ENCODE data around the gene ARHGAP25. TPM values are rescaled to one million over a fixed set of nuclear protein-coding genes. Genes with fewer than 3 reads are reported as not detected.

Gene ARHGAP25
- total RNA-seq, 1 experiment from 2014 or later: 0.27 TPM

DNA sequence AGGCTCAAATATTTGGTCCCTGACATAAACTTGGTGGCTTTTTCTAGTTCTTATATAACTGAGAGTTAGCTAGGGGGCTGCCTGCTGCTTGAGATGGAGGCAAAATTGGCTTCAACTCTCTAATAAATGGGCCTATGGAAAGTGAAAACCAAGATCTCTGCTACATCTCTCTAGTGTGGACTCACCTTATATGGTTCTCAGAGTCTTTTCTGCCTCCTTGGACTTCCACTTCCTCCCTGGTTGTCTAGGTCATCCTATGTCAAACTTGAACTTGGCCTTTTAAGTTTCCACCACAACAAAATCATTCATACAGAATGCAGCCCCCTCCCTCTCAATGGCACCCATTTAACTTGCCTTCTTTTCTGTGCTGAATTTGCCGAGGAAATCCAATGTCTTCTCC lies 23.9 kb upstream of the ARHGAP25 start:
- no peak for ATAC-seq
- H3K79me2 ChIP-seq (ENCODE audit: insufficient read depth, low read length): no peaks in the 10 kb centered on the region
- H3K9ac ChIP-seq (ENCODE audit: low read length): no peak overlapping the region
- TF ChIP-seq FOSL1 (IDR thresholded peaks at IDR 0.05; ENCODE audit: low read depth) (no peak), RAD21 (IDR thresholded peaks at IDR 0.05; ENCODE audit: low read depth) (no peak), SIN3A (IDR thresholded peaks at IDR 0.05; ENCODE audit: low read depth) (no peak), YY1 (IDR thresholded peaks at IDR 0.05; ENCODE audit: extremely low read depth, insufficient replicate concordance, low read depth, low read length) (no peak), ZFX (IDR thresholded peaks at IDR 0.05) (no peak), POLR2A (IDR thresholded peaks at IDR 0.05; ENCODE audit: borderline replicate concordance, extremely low read depth, insufficient read depth, insufficient read length) (no peak), SRF (IDR thresholded peaks at IDR 0.05; ENCODE audit: low read depth) (no peak), EGR1 (IDR thresholded peaks at IDR 0.05; ENCODE audit: low read depth) (no peak), JUND (IDR thresholded peaks at IDR 0.05) (no peak), TCF7L2 (IDR thresholded peaks at IDR 0.05; ENCODE audit: borderline replicate concordance, extremely low read depth, insufficient read depth, insufficient read length) (no peak), ZNF274 (IDR thresholded peaks at IDR 0.05; ENCODE audit: low read depth, low read length) (no peak), SP1 (IDR thresholded peaks at IDR 0.05; ENCODE audit: low read depth) (no peak), CBX3 (IDR thresholded peaks at IDR 0.05; ENCODE audit: low read depth) (no peak)
- TF ChIP-seq, protein P1, sequence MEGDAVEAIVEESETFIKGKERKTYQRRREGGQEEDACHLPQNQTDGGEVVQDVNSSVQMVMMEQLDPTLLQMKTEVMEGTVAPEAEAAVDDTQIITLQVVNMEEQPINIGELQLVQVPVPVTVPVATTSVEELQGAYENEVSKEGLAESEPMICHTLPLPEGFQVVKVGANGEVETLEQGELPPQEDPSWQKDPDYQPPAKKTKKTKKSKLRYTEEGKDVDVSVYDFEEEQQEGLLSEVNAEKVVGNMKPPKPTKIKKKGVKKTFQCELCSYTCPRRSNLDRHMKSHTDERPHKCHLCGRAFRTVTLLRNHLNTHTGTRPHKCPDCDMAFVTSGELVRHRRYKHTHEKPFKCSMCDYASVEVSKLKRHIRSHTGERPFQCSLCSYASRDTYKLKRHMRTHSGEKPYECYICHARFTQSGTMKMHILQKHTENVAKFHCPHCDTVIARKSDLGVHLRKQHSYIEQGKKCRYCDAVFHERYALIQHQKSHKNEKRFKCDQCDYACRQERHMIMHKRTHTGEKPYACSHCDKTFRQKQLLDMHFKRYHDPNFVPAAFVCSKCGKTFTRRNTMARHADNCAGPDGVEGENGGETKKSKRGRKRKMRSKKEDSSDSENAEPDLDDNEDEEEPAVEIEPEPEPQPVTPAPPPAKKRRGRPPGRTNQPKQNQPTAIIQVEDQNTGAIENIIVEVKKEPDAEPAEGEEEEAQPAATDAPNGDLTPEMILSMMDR (IDR thresholded peaks at IDR 0.05 in 2 of 3, conservative IDR thresholded peaks at IDR 0.05 in 1 of 3; ENCODE audit: borderline replicate concordance in 1 of 3, insufficient read depth in 1 of 3, low read depth in 2 of 3, low read length in 2 of 3): no peak
- TF ChIP-seq, protein P2, sequence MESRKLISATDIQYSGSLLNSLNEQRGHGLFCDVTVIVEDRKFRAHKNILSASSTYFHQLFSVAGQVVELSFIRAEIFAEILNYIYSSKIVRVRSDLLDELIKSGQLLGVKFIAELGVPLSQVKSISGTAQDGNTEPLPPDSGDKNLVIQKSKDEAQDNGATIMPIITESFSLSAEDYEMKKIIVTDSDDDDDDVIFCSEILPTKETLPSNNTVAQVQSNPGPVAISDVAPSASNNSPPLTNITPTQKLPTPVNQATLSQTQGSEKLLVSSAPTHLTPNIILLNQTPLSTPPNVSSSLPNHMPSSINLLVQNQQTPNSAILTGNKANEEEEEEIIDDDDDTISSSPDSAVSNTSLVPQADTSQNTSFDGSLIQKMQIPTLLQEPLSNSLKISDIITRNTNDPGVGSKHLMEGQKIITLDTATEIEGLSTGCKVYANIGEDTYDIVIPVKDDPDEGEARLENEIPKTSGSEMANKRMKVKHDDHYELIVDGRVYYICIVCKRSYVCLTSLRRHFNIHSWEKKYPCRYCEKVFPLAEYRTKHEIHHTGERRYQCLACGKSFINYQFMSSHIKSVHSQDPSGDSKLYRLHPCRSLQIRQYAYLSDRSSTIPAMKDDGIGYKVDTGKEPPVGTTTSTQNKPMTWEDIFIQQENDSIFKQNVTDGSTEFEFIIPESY (IDR thresholded peaks at IDR 0.05; ENCODE audit: extremely low read depth, insufficient replicate concordance, low read length): no peak
- TF ChIP-seq, protein P3, sequence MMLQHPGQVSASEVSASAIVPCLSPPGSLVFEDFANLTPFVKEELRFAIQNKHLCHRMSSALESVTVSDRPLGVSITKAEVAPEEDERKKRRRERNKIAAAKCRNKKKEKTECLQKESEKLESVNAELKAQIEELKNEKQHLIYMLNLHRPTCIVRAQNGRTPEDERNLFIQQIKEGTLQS (IDR thresholded peaks at IDR 0.05): no peak
- TF ChIP-seq, protein P4, sequence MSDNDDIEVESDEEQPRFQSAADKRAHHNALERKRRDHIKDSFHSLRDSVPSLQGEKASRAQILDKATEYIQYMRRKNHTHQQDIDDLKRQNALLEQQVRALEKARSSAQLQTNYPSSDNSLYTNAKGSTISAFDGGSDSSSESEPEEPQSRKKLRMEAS (IDR thresholded peaks at IDR 0.05): no peak
- TF ChIP-seq, protein P5, sequence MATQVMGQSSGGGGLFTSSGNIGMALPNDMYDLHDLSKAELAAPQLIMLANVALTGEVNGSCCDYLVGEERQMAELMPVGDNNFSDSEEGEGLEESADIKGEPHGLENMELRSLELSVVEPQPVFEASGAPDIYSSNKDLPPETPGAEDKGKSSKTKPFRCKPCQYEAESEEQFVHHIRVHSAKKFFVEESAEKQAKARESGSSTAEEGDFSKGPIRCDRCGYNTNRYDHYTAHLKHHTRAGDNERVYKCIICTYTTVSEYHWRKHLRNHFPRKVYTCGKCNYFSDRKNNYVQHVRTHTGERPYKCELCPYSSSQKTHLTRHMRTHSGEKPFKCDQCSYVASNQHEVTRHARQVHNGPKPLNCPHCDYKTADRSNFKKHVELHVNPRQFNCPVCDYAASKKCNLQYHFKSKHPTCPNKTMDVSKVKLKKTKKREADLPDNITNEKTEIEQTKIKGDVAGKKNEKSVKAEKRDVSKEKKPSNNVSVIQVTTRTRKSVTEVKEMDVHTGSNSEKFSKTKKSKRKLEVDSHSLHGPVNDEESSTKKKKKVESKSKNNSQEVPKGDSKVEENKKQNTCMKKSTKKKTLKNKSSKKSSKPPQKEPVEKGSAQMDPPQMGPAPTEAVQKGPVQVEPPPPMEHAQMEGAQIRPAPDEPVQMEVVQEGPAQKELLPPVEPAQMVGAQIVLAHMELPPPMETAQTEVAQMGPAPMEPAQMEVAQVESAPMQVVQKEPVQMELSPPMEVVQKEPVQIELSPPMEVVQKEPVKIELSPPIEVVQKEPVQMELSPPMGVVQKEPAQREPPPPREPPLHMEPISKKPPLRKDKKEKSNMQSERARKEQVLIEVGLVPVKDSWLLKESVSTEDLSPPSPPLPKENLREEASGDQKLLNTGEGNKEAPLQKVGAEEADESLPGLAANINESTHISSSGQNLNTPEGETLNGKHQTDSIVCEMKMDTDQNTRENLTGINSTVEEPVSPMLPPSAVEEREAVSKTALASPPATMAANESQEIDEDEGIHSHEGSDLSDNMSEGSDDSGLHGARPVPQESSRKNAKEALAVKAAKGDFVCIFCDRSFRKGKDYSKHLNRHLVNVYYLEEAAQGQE (IDR thresholded peaks at IDR 0.05; ENCODE audit: low read depth): no peak
- BruUV-seq (replicated peaks): no TSS peak
- H3K4me2 ChIP-seq (ENCODE audit: low read length): no peak overlapping the region
- ChIA-PET POLR2A (no interaction called here), CTCF (interaction anchor here (2.1 to 4.6 kb wide), 5 partner anchors 10 to 247 kb away, joined by 12 to 81 read pairs (median 22); partner anchors contain the start of genes APLF and FBXO48), RAD21 (ENCODE audit: low non-redundant PET in 1 of 2, low total read pairs in 2 of 2, uncharacterized antibody in 2 of 2, unreplicated experiment in 2 of 2) (no interaction called here)
- no peak overlapping the region for H3K27ac ChIP-seq (ENCODE audit: low read depth, low read length)
- H3K9me2 ChIP-seq (ENCODE audit: insufficient read depth): no peaks in the 10 kb centered on the region
- DNase-seq (ENCODE audit: low read depth, low spot score): no peak
- H3K4me3 ChIP-seq (replicated peaks in 1 of 2; ENCODE audit: low read depth in 1 of 2, low read length in 2 of 2): no peak overlapping the region
- H3K27me3 ChIP-seq (ENCODE audit: insufficient read depth, low read length): no peaks in the 10 kb centered on the region
- intact Hi-C loops (cut with micrococcal nuclease): no loop called here
- no peak overlapping the region for H2AFZ ChIP-seq (ENCODE audit: low read depth, low read length, poor library complexity, severe bottlenecking)
- H4K20me1 ChIP-seq (ENCODE audit: insufficient read depth): no peaks in the 10 kb centered on the region
- H3K36me3 ChIP-seq (ENCODE audit: control insufficient read depth in 1 of 2, insufficient read depth in 2 of 2, low read length in 2 of 2): no peaks in the 10 kb centered on the region
- no peaks in the 10 kb centered on the region for H3K9me3 ChIP-seq (ENCODE audit: control insufficient read depth in 1 of 2, insufficient read depth in 1 of 2, low read depth in 1 of 2, low read length in 2 of 2)
- H3K4me1 ChIP-seq (ENCODE audit: control insufficient read depth in 1 of 2, insufficient read depth in 2 of 2, low read length in 2 of 2): no peaks in the 10 kb centered on the region
